Endothelial cell of umbilical vein (primary cell): ENCODE results near the gene EML3. TPM values are rescaled to one million over a fixed set of nuclear protein-coding genes. Genes with fewer than 3 reads are reported as not detected.
A peak's percentile ranks its signal among the peaks of the same experiment; 100 is the strongest.

Experiments used
- BruUV-seq: library from RNA; stranded (reverse); fragments of 400-500 nt; replicated peaks from 2 replicates; lab custom pipeline; 2021; lab: Mats Ljungman, UMichigan
- CTCF ChIA-PET: fragments of 300-600, 350-600 bp; sonication (Branson Sonifier 250); formaldehyde crosslinking; loops from one replicate; lab custom pipeline; 2021; ENCODE audit warnings: antibody characterized with exemption, inconsistent platforms; lab: Charles Lee
- POLR2A ChIA-PET: fragments of 300-600, 350-600 bp; sonication (Branson Sonifier 250); formaldehyde crosslinking; loops from one replicate; lab custom pipeline; 2021; ENCODE audit warnings: antibody characterized with exemption, inconsistent platforms; lab: Charles Lee
- DNase-seq: peaks from one replicate; pipeline ENCODE4 v3.0.0-alpha.2; 2011; ENCODE audit warnings: low read depth, low spot score
- FAIRE-seq: peaks from 2 replicates; lab custom pipeline; 2011; peaks lifted over from hg19 to GRCh38; lab: Jason Lieb, UNC
- H2AFZ ChIP-seq: 2 replicates; pipeline ENCODE4 v1.6.0; 2012; ENCODE audit warnings: low read depth, low read length, control low read depth, inconsistent platforms
- H3K27ac ChIP-seq: 2 replicates; pipeline ENCODE4 v1.5.1; 2011; ENCODE audit warnings: low read depth, mild to moderate bottlenecking, control low read depth, low read length, moderate library complexity; ENCODE audit not compliant: insufficient read depth
- H3K27me3 ChIP-seq, 2 experiments: 2 replicates each; pipeline versions ENCODE4 v1.6.0 to v1.6.1; 2011; ENCODE audit warnings: low read length in 2 of 2, mixed read lengths in 1 of 2; ENCODE audit not compliant: control insufficient read depth in 2 of 2, insufficient read depth in 2 of 2
- H3K36me3 ChIP-seq, 2 experiments: 2 replicates in 1 of 2; 3 replicates in 1 of 2; pipeline ENCODE4 v1.5.1; 2011; ENCODE audit warnings: low read length in 2 of 2, mild to moderate bottlenecking in 1 of 2, moderate library complexity in 1 of 2; ENCODE audit not compliant: control insufficient read depth in 2 of 2, insufficient read depth in 2 of 2; ENCODE audit errors: extremely low read depth in 1 of 2
- H3K4me1 ChIP-seq: 3 replicates; pipeline ENCODE4 v1.5.1; 2011; ENCODE audit warnings: mild to moderate bottlenecking, low read length; ENCODE audit not compliant: control insufficient read depth, insufficient read depth; ENCODE audit errors: extremely low read depth
- H3K4me2 ChIP-seq: 2 replicates; pipeline ENCODE4 v1.6.1; 2011; ENCODE audit warnings: low read length, control low read depth, mixed read lengths; ENCODE audit not compliant: insufficient read depth
- H3K4me3 ChIP-seq, 3 experiments: fragments of 200-600 bp in 1 of 3; sonication (generic), shearing (Covaris generic) in 1 of 3; replicated peaks in 1 of 3; 2 replicates each; pipeline ENCODE4 v1.5.1; 2011 to 2016; ENCODE audit warnings: control low read depth in 3 of 3, low read length in 3 of 3, mild to moderate bottlenecking in 2 of 3, inconsistent platforms in 1 of 3, low read depth in 1 of 3, moderate library complexity in 1 of 3; ENCODE audit not compliant: insufficient read depth in 1 of 3
- H3K79me2 ChIP-seq: 2 replicates; pipeline ENCODE4 v1.6.0; 2012; ENCODE audit warnings: low read length, inconsistent platforms; ENCODE audit not compliant: control insufficient read depth, insufficient read depth
- H3K9ac ChIP-seq: replicated peaks from 2 replicates; pipeline ENCODE3; 2011; ENCODE audit warnings: low read length, control low read depth; ENCODE audit not compliant: insufficient read depth; ENCODE audit errors: extremely low read depth
- H3K9me1 ChIP-seq: replicated peaks from 3 replicates; pipeline ENCODE4 v1.6.0; 2011; ENCODE audit warnings: mild to moderate bottlenecking, low read length; ENCODE audit not compliant: control insufficient read depth, insufficient read depth; ENCODE audit errors: extremely low read depth
- H3K9me3 ChIP-seq: replicated peaks from 2 replicates; pipeline ENCODE4 v1.5.1; 2012; ENCODE audit warnings: low read length, inconsistent platforms; ENCODE audit not compliant: control insufficient read depth, insufficient read depth
- H4K20me1 ChIP-seq: replicated peaks from 2 replicates; pipeline ENCODE3; 2011; ENCODE audit warnings: mild to moderate bottlenecking, low read length; ENCODE audit not compliant: control insufficient read depth, insufficient read depth; ENCODE audit errors: extremely low read depth
- EZH2 ChIP-seq: IDR thresholded peaks from 2 replicates; pipeline ENCODE4 v1.6.1; 2012; ENCODE audit warnings: borderline replicate concordance, low read depth, mild to moderate bottlenecking, moderate library complexity, low read length, inconsistent platforms; ENCODE audit not compliant: severe bottlenecking
- FOS ChIP-seq: IDR thresholded peaks from 2 replicates; pipeline ENCODE4 v1.6.1; 2011; ENCODE audit warnings: mild to moderate bottlenecking, low read length, moderate library complexity, borderline replicate concordance; ENCODE audit not compliant: insufficient read depth
- GATA2 ChIP-seq: IDR thresholded peaks from 2 replicates; pipeline ENCODE4 v1.7.0; 2011; ENCODE audit warnings: low read depth, mild to moderate bottlenecking, moderate library complexity, mixed read lengths, low read length; ENCODE audit not compliant: insufficient read length, insufficient read depth
- JUN ChIP-seq: IDR thresholded peaks from 2 replicates; pipeline ENCODE4 v1.6.1; 2011; ENCODE audit warnings: borderline replicate concordance, low read depth; ENCODE audit not compliant: insufficient read length, insufficient read depth
- MYC ChIP-seq: IDR thresholded peaks from one replicate; pipeline ENCODE4 v1.6.1; 2011; ENCODE audit warnings: mild to moderate bottlenecking, low read depth, low read length
- POLR2A ChIP-seq: IDR thresholded peaks from 2 replicates; pipeline ENCODE4 v1.6.1; 2012; ENCODE audit warnings: low read depth, mild to moderate bottlenecking, control low read depth, low read length
- POLR2AphosphoS5 ChIP-seq: IDR thresholded peaks from 2 replicates; pipeline ENCODE4 v1.6.1; 2012; ENCODE audit warnings: low read depth, mild to moderate bottlenecking, control low read depth, low read length, moderate library complexity; ENCODE audit not compliant: insufficient read depth
- dilution Hi-C: fragments of 300-500 bp; cut with MboI; formaldehyde crosslinking; loops from one replicate; pipeline ENCODE4 v1.15.0; 2019; ENCODE audit warnings: low sequenced_read_pairs; ENCODE audit not compliant: extremely low pct_ligation_motif_present
- intact Hi-C: fragments of 100-400 bp; cut with micrococcal nuclease; formaldehyde crosslinking; loops from one replicate; pipeline ENCODE4 v1.10.0; 2022
- polyA plus RNA-seq, 4 experiments: library from polyadenylated mRNA; depleted of rRNA in 3 of 4; stranded (reverse) in 3 of 4; unstranded in 1 of 4; fragments of >200 nt; gene quantifications; 2 replicates each; pipeline versions ENCODE4 v1.2.1 to v1.2.3, GENCODE V29; 2011 to 2012; ENCODE audit warnings: missing spikeins in 1 of 4
- total RNA-seq: library from RNA; stranded (reverse); gene quantifications from 2 replicates; pipeline ENCODE4 v1.2.3, GENCODE V29; 2021
- TF ChIP-seq, protein P1 (sequence below), 2 donors: IDR thresholded peaks; 1 replicate in 1 of 2; 2 replicates in 1 of 2; pipeline ENCODE4 v1.5.1; 2011; ENCODE audit warnings: low read length in 2 of 2, mild to moderate bottlenecking in 2 of 2, moderate library complexity in 2 of 2, control low read depth in 1 of 2, inconsistent platforms in 1 of 2, low read depth in 1 of 2; ENCODE audit not compliant: insufficient read depth in 1 of 2; ENCODE audit errors: extremely low read depth in 1 of 2
- TF ChIP-seq, protein P2 (sequence below): IDR thresholded peaks from 2 replicates; pipeline ENCODE4 v1.6.1; 2011; ENCODE audit not compliant: insufficient read depth, insufficient read length

The EML3 gene
- total and polyA plus RNA-seq, 2 donors (not counting 3 experiments of a cell fraction or from before 2014, with no cell fraction given): 75.7 to 101 TPM

DNA sequence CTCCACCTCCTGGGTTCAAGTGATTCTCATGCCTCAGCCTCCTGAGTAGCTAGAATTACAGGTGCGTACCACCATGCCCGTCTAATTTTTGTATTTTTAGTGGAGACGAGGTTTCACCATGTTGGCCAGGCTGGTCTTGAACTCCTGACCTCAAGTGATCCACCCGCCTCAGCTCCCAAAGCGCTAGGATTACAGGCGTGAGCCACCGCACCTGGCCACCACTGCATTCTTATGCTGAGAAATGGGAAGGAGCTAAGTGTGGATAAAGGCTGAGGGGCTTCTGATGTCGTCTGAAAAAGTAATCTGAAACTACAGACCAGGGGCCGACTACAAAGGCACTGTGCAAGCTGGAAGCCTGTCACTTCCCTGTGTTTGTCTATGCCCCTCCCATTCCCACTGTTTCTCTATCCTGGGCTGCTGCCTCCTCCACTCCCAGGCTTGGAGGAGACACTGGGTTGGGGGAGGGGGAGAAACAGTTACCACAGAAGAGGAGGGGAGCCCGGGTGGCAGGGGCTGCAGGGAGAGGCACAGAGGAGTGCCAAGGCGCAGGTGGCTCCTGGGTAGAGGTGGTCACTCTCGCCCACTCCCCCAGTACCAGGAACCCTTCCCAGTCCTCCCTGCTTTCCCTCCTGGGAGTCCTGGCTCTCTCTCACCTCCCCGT is 8.0 kb downstream of the EML3 start:
- DNase-seq: no peak
- H3K9ac ChIP-seq: no peak overlapping the region
- peaks cover 0 to 13% of the 10 kb centered on the region in 2 experiments for H3K36me3 ChIP-seq
- no peak overlapping the region for H3K4me3 ChIP-seq
- H3K79me2 ChIP-seq: peaks cover 17% of the 10 kb centered on the region
- H3K9me3 ChIP-seq: no peaks in the 10 kb centered on the region
- no peaks in the 10 kb centered on the region for H3K9me1 ChIP-seq
- POLR2A ChIA-PET: no interaction called here
- intact Hi-C loops: no loop called here
- H3K4me2 ChIP-seq: no peak overlapping the region
- H3K4me1 ChIP-seq: peaks cover 12% of the 10 kb centered on the region
- dilution Hi-C loops: no loop called here
- no peak overlapping the region for H3K27ac ChIP-seq
- TF ChIP-seq FOS (no peak), POLR2A (peak; percentile 24), MYC (no peak)
- no TSS peak for BruUV-seq
- H4K20me1 ChIP-seq: no peaks in the 10 kb centered on the region
- FAIRE-seq: peak; percentile 53
- CTCF ChIA-PET: interaction anchor here (1.9 kb wide), 1 partner anchor 180 kb away, joined by 4 read pairs; no protein-coding TSS in a partner anchor
- no peak overlapping the region for H2AFZ ChIP-seq
- H3K27me3 ChIP-seq: no peaks in the 10 kb centered on the region

DNA sequence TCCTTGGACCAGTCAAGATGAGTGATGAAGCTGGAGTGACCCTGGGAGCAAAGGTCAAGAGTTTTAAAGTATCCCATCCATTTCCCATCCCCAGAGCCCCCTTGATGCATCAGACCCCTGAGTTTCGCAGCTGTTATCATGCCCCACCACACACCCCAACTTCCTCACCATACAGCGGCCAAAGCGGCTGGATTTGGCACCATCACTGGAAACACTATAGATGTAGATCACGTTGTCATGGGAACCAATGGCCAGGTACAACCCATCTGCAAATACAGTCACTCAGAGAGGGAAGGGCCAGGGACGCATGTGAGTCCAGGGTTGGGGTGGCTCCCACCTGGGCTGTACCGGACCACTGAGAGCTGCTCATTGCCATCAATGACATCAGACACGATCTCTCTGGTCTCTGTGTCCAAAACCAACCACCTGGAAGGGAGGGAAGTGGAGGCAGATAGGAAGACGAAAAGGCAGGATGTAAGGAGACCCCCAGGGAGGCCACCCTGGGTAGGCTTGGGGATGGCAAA is 8.7 kb downstream of the EML3 start:
- peaks cover 0 to 13% of the 10 kb centered on the region in 2 experiments for H3K36me3 ChIP-seq
- no peaks in the 10 kb centered on the region for H3K9me3 ChIP-seq
- H3K4me3 ChIP-seq: no peak overlapping the region
- ChIA-PET CTCF (interaction anchor here (1.5 to 3.8 kb wide), 2 partner anchors 8 to 13 kb away, joined by 4 to 29 read pairs; partner anchors contain the start of genes EML3 and TUT1), POLR2A (no interaction called here)
- dilution Hi-C loops (no loop called here), intact Hi-C loops (no loop called here)
- H3K27ac ChIP-seq: no peak overlapping the region
- H2AFZ ChIP-seq: no peak overlapping the region
- H3K4me1 ChIP-seq: peaks cover 17% of the 10 kb centered on the region
- TF ChIP-seq EZH2 (no peak), FOS (no peak), POLR2A (no peak), GATA2 (no peak), MYC (no peak), POLR2AphosphoS5 (no peak), JUN (no peak)
- TF ChIP-seq, protein P1, sequence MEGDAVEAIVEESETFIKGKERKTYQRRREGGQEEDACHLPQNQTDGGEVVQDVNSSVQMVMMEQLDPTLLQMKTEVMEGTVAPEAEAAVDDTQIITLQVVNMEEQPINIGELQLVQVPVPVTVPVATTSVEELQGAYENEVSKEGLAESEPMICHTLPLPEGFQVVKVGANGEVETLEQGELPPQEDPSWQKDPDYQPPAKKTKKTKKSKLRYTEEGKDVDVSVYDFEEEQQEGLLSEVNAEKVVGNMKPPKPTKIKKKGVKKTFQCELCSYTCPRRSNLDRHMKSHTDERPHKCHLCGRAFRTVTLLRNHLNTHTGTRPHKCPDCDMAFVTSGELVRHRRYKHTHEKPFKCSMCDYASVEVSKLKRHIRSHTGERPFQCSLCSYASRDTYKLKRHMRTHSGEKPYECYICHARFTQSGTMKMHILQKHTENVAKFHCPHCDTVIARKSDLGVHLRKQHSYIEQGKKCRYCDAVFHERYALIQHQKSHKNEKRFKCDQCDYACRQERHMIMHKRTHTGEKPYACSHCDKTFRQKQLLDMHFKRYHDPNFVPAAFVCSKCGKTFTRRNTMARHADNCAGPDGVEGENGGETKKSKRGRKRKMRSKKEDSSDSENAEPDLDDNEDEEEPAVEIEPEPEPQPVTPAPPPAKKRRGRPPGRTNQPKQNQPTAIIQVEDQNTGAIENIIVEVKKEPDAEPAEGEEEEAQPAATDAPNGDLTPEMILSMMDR (IDR thresholded peaks at IDR 0.05; ENCODE audit: extremely low read depth in 1 of 2, insufficient read depth in 1 of 2, low read depth in 1 of 2, low read length in 2 of 2): no peak
- TF ChIP-seq, protein P2, sequence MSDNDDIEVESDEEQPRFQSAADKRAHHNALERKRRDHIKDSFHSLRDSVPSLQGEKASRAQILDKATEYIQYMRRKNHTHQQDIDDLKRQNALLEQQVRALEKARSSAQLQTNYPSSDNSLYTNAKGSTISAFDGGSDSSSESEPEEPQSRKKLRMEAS: no peak
- FAIRE-seq (no peak), DNase-seq (no peak)
- no peaks in the 10 kb centered on the region for H4K20me1 ChIP-seq
- no peak overlapping the region for H3K4me2 ChIP-seq
- BruUV-seq: no TSS peak
- H3K27me3 ChIP-seq: no peaks in the 10 kb centered on the region
- H3K79me2 ChIP-seq: peaks cover 23% of the 10 kb centered on the region
- H3K9me1 ChIP-seq: no peaks in the 10 kb centered on the region
- no peak overlapping the region for H3K9ac ChIP-seq
